Astrocyte (in vitro differentiated cells and primary cell): ENCODE data around the gene LRRFIP1. TPM values are rescaled to one million over a fixed set of nuclear protein-coding genes. Genes with fewer than 3 reads are reported as not detected.

Source experiments
- DNase-seq: peaks from one replicate; pipeline ENCODE4 v3.0.0-alpha.2; 2010; ENCODE audit warnings: low read depth
- FAIRE-seq: peaks from 2 replicates; lab custom pipeline; 2011; peaks lifted over from hg19 to GRCh38; lab: Jason Lieb, UNC
- H2AFZ ChIP-seq: 2 replicates; pipeline ENCODE4 v1.6.0; 2012; ENCODE audit warnings: low read depth, low read length, inconsistent platforms
- H3K27ac ChIP-seq: 2 replicates; pipeline ENCODE4 v1.5.1; 2011; ENCODE audit warnings: low read depth, low read length, inconsistent platforms
- H3K27me3 ChIP-seq: 2 replicates; pipeline ENCODE4 v1.6.0; 2011; ENCODE audit warnings: low read length, inconsistent platforms; ENCODE audit not compliant: insufficient read depth
- H3K36me3 ChIP-seq: 2 replicates; pipeline ENCODE4 v1.5.1; 2011; ENCODE audit warnings: low read length, inconsistent platforms; ENCODE audit not compliant: insufficient read depth
- H3K4me1 ChIP-seq: 2 replicates; pipeline ENCODE4 v1.5.1; 2011; ENCODE audit warnings: low read length, inconsistent platforms; ENCODE audit not compliant: insufficient read depth
- H3K4me2 ChIP-seq: 2 replicates; pipeline ENCODE4 v1.6.0; 2012; ENCODE audit warnings: low read length, inconsistent platforms
- H3K4me3 ChIP-seq: 2 replicates; pipeline ENCODE4 v1.5.1; 2011; ENCODE audit warnings: low read depth, mild to moderate bottlenecking, low read length, inconsistent platforms; ENCODE audit not compliant: insufficient read depth
- H3K79me2 ChIP-seq: 2 replicates; pipeline ENCODE4 v1.6.0; 2012; ENCODE audit warnings: mild to moderate bottlenecking, low read length, inconsistent platforms; ENCODE audit not compliant: insufficient read depth
- H3K9ac ChIP-seq: 2 replicates; pipeline ENCODE4 v1.6.0; 2012; ENCODE audit warnings: mild to moderate bottlenecking, low read length, inconsistent platforms
- H3K9me3 ChIP-seq: 2 replicates; pipeline ENCODE4 v1.5.1; 2012; ENCODE audit warnings: low read depth, mild to moderate bottlenecking, low read length, inconsistent platforms; ENCODE audit not compliant: insufficient read depth
- H4K20me1 ChIP-seq: 2 replicates; pipeline ENCODE4 v1.6.0; 2012; ENCODE audit warnings: low read length, inconsistent platforms; ENCODE audit not compliant: insufficient read depth
- H3K27ac Mint-ChIP-seq: one replicate; pipeline ENCODE4 v1.8.0; 2021; ENCODE audit warnings: mild to moderate bottlenecking, mixed read lengths; ENCODE audit not compliant: unreplicated experiment
- H3K27me3 Mint-ChIP-seq: one replicate; pipeline ENCODE4 v1.8.0; 2021; ENCODE audit warnings: low read depth, mixed read lengths; ENCODE audit not compliant: unreplicated experiment
- H3K36me3 Mint-ChIP-seq: one replicate; pipeline ENCODE4 v1.8.0; 2021; ENCODE audit warnings: low read depth, mixed read lengths; ENCODE audit not compliant: unreplicated experiment
- H3K4me1 Mint-ChIP-seq: one replicate; pipeline ENCODE4 v1.8.0; 2021; ENCODE audit warnings: low read depth, mixed read lengths; ENCODE audit not compliant: unreplicated experiment
- H3K4me3 Mint-ChIP-seq: one replicate; pipeline ENCODE4 v1.8.0; 2021; ENCODE audit warnings: mild to moderate bottlenecking, moderate library complexity, mixed read lengths; ENCODE audit not compliant: unreplicated experiment
- H3K9me3 Mint-ChIP-seq: one replicate; pipeline ENCODE4 v1.8.0; 2021; ENCODE audit warnings: mild to moderate bottlenecking, mixed read lengths; ENCODE audit not compliant: unreplicated experiment
- EZH2 ChIP-seq: IDR thresholded peaks from 2 replicates; pipeline ENCODE4 v1.6.1; 2012; ENCODE audit warnings: mild to moderate bottlenecking, low read length, inconsistent platforms; ENCODE audit not compliant: insufficient read depth
- total RNA-seq: library from RNA; stranded (reverse); gene quantifications from 2 replicates; pipeline ENCODE4 v1.2.1, GENCODE V29; 2021
- TF ChIP-seq, protein P1 (sequence below): IDR thresholded peaks from 2 replicates; pipeline ENCODE4 v1.5.1; 2011; ENCODE audit warnings: low read depth, mild to moderate bottlenecking, inconsistent platforms, low read length, moderate library complexity; ENCODE audit not compliant: insufficient read depth

Gene LRRFIP1
- total RNA-seq, 1 donor from 2014 or later: 83.3 TPM

- Histone ChIP-seq H3K4me1 (no peaks in the 10 kb centered on the region), H3K36me3 (no peaks in the 10 kb centered on the region), H3K27me3 (no peaks in the 10 kb centered on the region), H3K79me2 (peaks cover 45% of the 10 kb centered on the region), H3K9ac (no peak overlapping the region), H4K20me1 (peaks cover 43% of the 10 kb centered on the region), H2AFZ (no peak overlapping the region), H3K9me3 (no peaks in the 10 kb centered on the region), H3K4me2 (no peak overlapping the region), H3K4me3 (no peak overlapping the region), H3K27ac (no peak overlapping the region)
- H3K4me1 Mint-ChIP-seq: peaks cover 18% of the 10 kb centered on the region
- peaks cover 4% of the 10 kb centered on the region for H3K9me3 Mint-ChIP-seq
- TF ChIP-seq EZH2: no peak
- TF ChIP-seq, protein P1, sequence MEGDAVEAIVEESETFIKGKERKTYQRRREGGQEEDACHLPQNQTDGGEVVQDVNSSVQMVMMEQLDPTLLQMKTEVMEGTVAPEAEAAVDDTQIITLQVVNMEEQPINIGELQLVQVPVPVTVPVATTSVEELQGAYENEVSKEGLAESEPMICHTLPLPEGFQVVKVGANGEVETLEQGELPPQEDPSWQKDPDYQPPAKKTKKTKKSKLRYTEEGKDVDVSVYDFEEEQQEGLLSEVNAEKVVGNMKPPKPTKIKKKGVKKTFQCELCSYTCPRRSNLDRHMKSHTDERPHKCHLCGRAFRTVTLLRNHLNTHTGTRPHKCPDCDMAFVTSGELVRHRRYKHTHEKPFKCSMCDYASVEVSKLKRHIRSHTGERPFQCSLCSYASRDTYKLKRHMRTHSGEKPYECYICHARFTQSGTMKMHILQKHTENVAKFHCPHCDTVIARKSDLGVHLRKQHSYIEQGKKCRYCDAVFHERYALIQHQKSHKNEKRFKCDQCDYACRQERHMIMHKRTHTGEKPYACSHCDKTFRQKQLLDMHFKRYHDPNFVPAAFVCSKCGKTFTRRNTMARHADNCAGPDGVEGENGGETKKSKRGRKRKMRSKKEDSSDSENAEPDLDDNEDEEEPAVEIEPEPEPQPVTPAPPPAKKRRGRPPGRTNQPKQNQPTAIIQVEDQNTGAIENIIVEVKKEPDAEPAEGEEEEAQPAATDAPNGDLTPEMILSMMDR: no peak
- no peak overlapping the region for H3K4me3 Mint-ChIP-seq
- H3K36me3 Mint-ChIP-seq: peaks cover 9% of the 10 kb centered on the region
- no peak for DNase-seq
- no peak for FAIRE-seq
- no peak overlapping the region for H3K27ac Mint-ChIP-seq
- H3K27me3 Mint-ChIP-seq: no peaks in the 10 kb centered on the region
These were observed 10.8 kb downstream of the LRRFIP1 start for GRCh38 chr2:237638176-237638575.

GRCh38 chr2:237639052-237639835, 11.9 kb downstream of the LRRFIP1 start:
- peaks cover 7% of the 10 kb centered on the region for H3K36me3 Mint-ChIP-seq
- Histone ChIP-seq H3K79me2 (peaks cover 45% of the 10 kb centered on the region), H3K36me3 (no peaks in the 10 kb centered on the region)

More at GRCh38 chr2:237639052-237639835, 11.9 kb downstream of the LRRFIP1 start:
- Histone ChIP-seq H3K4me3 (no peak overlapping the region), H3K9me3 (no peaks in the 10 kb centered on the region), H3K27me3 (no peaks in the 10 kb centered on the region), H4K20me1 (peaks cover 48% of the 10 kb centered on the region), H3K27ac (no peak overlapping the region), H3K4me1 (no peaks in the 10 kb centered on the region), H3K9ac (no peak overlapping the region), H3K4me2 (no peak overlapping the region), H2AFZ (no peak overlapping the region)
- DNase-seq (no peak), FAIRE-seq (no peak)
- H3K27me3 Mint-ChIP-seq: no peaks in the 10 kb centered on the region
- peaks cover 4% of the 10 kb centered on the region for H3K9me3 Mint-ChIP-seq
- peak overlapping the region; percentile 60 for H3K4me3 Mint-ChIP-seq
- peaks cover 18% of the 10 kb centered on the region for H3K4me1 Mint-ChIP-seq
- TF ChIP-seq, protein P1: no peak
- no peak for TF ChIP-seq EZH2
- H3K27ac Mint-ChIP-seq: peak overlapping the region; percentile 50
